ENCODE results near the gene CPNE7. TPM values are rescaled to one million over a fixed set of nuclear protein-coding genes. Genes with fewer than 3 reads are reported as not detected.
A peak's percentile ranks its signal among the peaks of the same experiment; 100 is the strongest.

CPNE7 gene
- total and polyA plus RNA-seq, 2 of the 13 experiments (the other 11 are each of a cell fraction or from before 2014, with no cell fraction given), result 0.59 TPM; not detected in 1

GRCh38 chr16:89565256-89565505, 10.4 kb upstream of the CPNE7 start (continued):
- TF ChIP-seq HIC2 (CRISPR knock-in tag; IDR thresholded peaks at IDR 0.05; ENCODE audit: low read depth) (no peak), ZBTB39 (CRISPR knock-in tag; IDR thresholded peaks at IDR 0.05) (peak; percentile 82; the same call in 1 of the 2 replicates), ZNF619 (CRISPR knock-in tag; IDR thresholded peaks at IDR 0.05) (no peak), ZNF766 (CRISPR knock-in tag; IDR thresholded peaks at IDR 0.05; ENCODE audit: borderline replicate concordance) (0 out of 2 replicates have a peak, but pooled peaks have one; percentile 44), JUND (CRISPR knock-in tag; IDR thresholded peaks at IDR 0.05) (peak; percentile 11; the same call in 1 of the 2 replicates), ZNF501 (CRISPR knock-in tag; IDR thresholded peaks at IDR 0.05) (no peak), ATM (IDR thresholded peaks at IDR 0.05; ENCODE audit: borderline replicate concordance) (no peak), FOXC1 (CRISPR knock-in tag; IDR thresholded peaks at IDR 0.05; ENCODE audit: borderline replicate concordance) (peak; percentile 80; the same call in 1 of the 2 replicates), ZBTB46 (CRISPR knock-in tag; IDR thresholded peaks at IDR 0.05; ENCODE audit: borderline replicate concordance) (0 out of 2 replicates have a peak, but pooled peaks have one; percentile 24), GATA4 (IDR thresholded peaks at IDR 0.05; ENCODE audit: borderline replicate concordance, low read depth) (no peak), ZNF703 (CRISPR knock-in tag; IDR thresholded peaks at IDR 0.05; ENCODE audit: borderline replicate concordance) (no peak), ZNF790 (CRISPR knock-in tag; IDR thresholded peaks at IDR 0.05; ENCODE audit: borderline replicate concordance) (0 out of 2 replicates have a peak, but pooled peaks have one; percentile 44), MXD4 (CRISPR knock-in tag; IDR thresholded peaks at IDR 0.05) (0 out of 2 replicates have a peak, but pooled peaks have one; percentile 18), TEF (CRISPR knock-in tag; IDR thresholded peaks at IDR 0.05) (no peak), ZNF160 (CRISPR knock-in tag; IDR thresholded peaks at IDR 0.05) (no peak), PRDM10 (CRISPR knock-in tag; IDR thresholded peaks at IDR 0.05; ENCODE audit: low read depth) (0 out of 2 replicates have a peak, but pooled peaks have one; percentile 7), RELA (CRISPR knock-in tag; IDR thresholded peaks at IDR 0.05) (no peak), ZNF780A (CRISPR knock-in tag; IDR thresholded peaks at IDR 0.05) (0 out of 2 replicates have a peak, but pooled peaks have one; percentile 84), GLI4 (CRISPR knock-in tag; IDR thresholded peaks at IDR 0.05; ENCODE audit: borderline replicate concordance) (no peak), RBFOX2 (IDR thresholded peaks at IDR 0.05; ENCODE audit: low read depth, low read length) (peak; percentile 66; the same call in 1 of the 2 replicates)

Measured in HepG2 (cell line).